ENCODE measurements around the gene ADARB2.

ADARB2 gene

GRCh38 chr10:1147810-1148209 lies 589.5 kb downstream of the ADARB2 start:
- H3K9ac ChIP-seq (ENCODE audit: low read depth, low read length) = no peak overlapping the region
- H3K9me3 ChIP-seq (ENCODE audit: control insufficient read depth, insufficient read depth, low read length) = no peaks in the 10 kb centered on the region
- H3K36me3 ChIP-seq (ENCODE audit: insufficient read depth, low read length) = no peaks in the 10 kb centered on the region
- no peaks in the 10 kb centered on the region for H3K4me1 ChIP-seq (ENCODE audit: insufficient read depth, low read length)

- no peaks in the 10 kb centered on the region for H3K36me3 ChIP-seq (ENCODE audit: insufficient read depth, low read length)
- H3K4me1 ChIP-seq (ENCODE audit: insufficient read depth, low read length) = no peaks in the 10 kb centered on the region
- no peak overlapping the region for H3K9ac ChIP-seq (ENCODE audit: low read depth, low read length)
- H3K9me3 ChIP-seq (ENCODE audit: control insufficient read depth, insufficient read depth, low read length) = no peaks in the 10 kb centered on the region
Observed at GRCh38 chr10:1142596-1142995, 594.7 kb downstream of the ADARB2 start.

GRCh38 chr10:1141701-1142100 lies 595.6 kb downstream of the ADARB2 start:
- H3K9me3 ChIP-seq (ENCODE audit: control insufficient read depth, insufficient read depth, low read length) = no peaks in the 10 kb centered on the region
- no peaks in the 10 kb centered on the region for H3K36me3 ChIP-seq (ENCODE audit: insufficient read depth, low read length)
- no peaks in the 10 kb centered on the region for H3K4me1 ChIP-seq (ENCODE audit: insufficient read depth, low read length)
- no peak overlapping the region for H3K9ac ChIP-seq (ENCODE audit: low read depth, low read length)

GRCh38 chr10:1141261-1141660 lies 596.1 kb downstream of the ADARB2 start:
- H3K4me1 ChIP-seq (ENCODE audit: insufficient read depth, low read length) = no peaks in the 10 kb centered on the region
- H3K9ac ChIP-seq (ENCODE audit: low read depth, low read length) = no peak overlapping the region
- H3K36me3 ChIP-seq (ENCODE audit: insufficient read depth, low read length) = no peaks in the 10 kb centered on the region
- H3K9me3 ChIP-seq (ENCODE audit: control insufficient read depth, insufficient read depth, low read length) = no peaks in the 10 kb centered on the region

- no peaks in the 10 kb centered on the region for H3K9me3 ChIP-seq (ENCODE audit: control insufficient read depth, insufficient read depth, low read length)
- H3K36me3 ChIP-seq (ENCODE audit: insufficient read depth, low read length) = no peaks in the 10 kb centered on the region
- H3K9ac ChIP-seq (ENCODE audit: low read depth, low read length) = no peak overlapping the region
- H3K4me1 ChIP-seq (ENCODE audit: insufficient read depth, low read length) = 0 out of 2 replicates have a peak, but pooled peaks cover 7% of the 10 kb centered on the region
Observed at GRCh38 chr10:1138529-1138928, 598.8 kb downstream of the ADARB2 start.

GRCh38 chr10:1137499-1138163 lies 599.7 kb downstream of the ADARB2 start:
- Histone ChIP-seq H3K4me1 (ENCODE audit: insufficient read depth, low read length) (0 out of 2 replicates have a peak, but pooled peaks cover 7% of the 10 kb centered on the region), H3K9ac (ENCODE audit: low read depth, low read length) (no peak overlapping the region), H3K36me3 (ENCODE audit: insufficient read depth, low read length) (no peaks in the 10 kb centered on the region)

GRCh38 chr10:1136268-1136667 lies 601.1 kb downstream of the ADARB2 start:
- Histone ChIP-seq H3K9me3 (ENCODE audit: control insufficient read depth, insufficient read depth, low read length) (no peaks in the 10 kb centered on the region), H3K36me3 (ENCODE audit: insufficient read depth, low read length) (peaks cover under 1% of the 10 kb centered on the region; the same call in 1 of the 2 replicates), H3K9ac (ENCODE audit: low read depth, low read length) (no peak overlapping the region), H3K4me1 (ENCODE audit: insufficient read depth, low read length) (0 out of 2 replicates have a peak, but pooled peaks cover 7% of the 10 kb centered on the region)

More at GRCh38 chr10:1137499-1138163, 599.7 kb downstream of the ADARB2 start:
- H3K9me3 ChIP-seq (ENCODE audit: control insufficient read depth, insufficient read depth, low read length) = no peaks in the 10 kb centered on the region

GRCh38 chr10:1134156-1134555 lies 603.2 kb downstream of the ADARB2 start:
- no peak overlapping the region for H3K9ac ChIP-seq (ENCODE audit: low read depth, low read length)
- H3K36me3 ChIP-seq (ENCODE audit: insufficient read depth, low read length) = peaks cover 6% of the 10 kb centered on the region
- H3K4me1 ChIP-seq (ENCODE audit: insufficient read depth, low read length) = 0 out of 2 replicates have a peak, but pooled peaks cover 7% of the 10 kb centered on the region
- H3K9me3 ChIP-seq (ENCODE audit: control insufficient read depth, insufficient read depth, low read length) = no peaks in the 10 kb centered on the region

- Histone ChIP-seq H3K36me3 (ENCODE audit: insufficient read depth, low read length) (peaks cover 6% of the 10 kb centered on the region), H3K9ac (ENCODE audit: low read depth, low read length) (no peak overlapping the region), H3K4me1 (ENCODE audit: insufficient read depth, low read length) (0 out of 2 replicates have a peak, but pooled peaks cover 7% of the 10 kb centered on the region), H3K9me3 (ENCODE audit: control insufficient read depth, insufficient read depth, low read length) (no peaks in the 10 kb centered on the region)
Observed at GRCh38 chr10:1133495-1134045, 603.8 kb downstream of the ADARB2 start.

GRCh38 chr10:1132584-1132983 lies 604.7 kb downstream of the ADARB2 start:
- Histone ChIP-seq H3K9me3 (ENCODE audit: control insufficient read depth, insufficient read depth, low read length) (no peaks in the 10 kb centered on the region), H3K9ac (ENCODE audit: low read depth, low read length) (no peak overlapping the region)

GRCh38 chr10:1130995-1131790 lies 606.1 kb downstream of the ADARB2 start:
- Histone ChIP-seq H3K9me3 (ENCODE audit: control insufficient read depth, insufficient read depth, low read length) (no peaks in the 10 kb centered on the region), H3K4me1 (ENCODE audit: insufficient read depth, low read length) (0 out of 2 replicates have a peak, but pooled peaks cover 7% of the 10 kb centered on the region), H3K9ac (ENCODE audit: low read depth, low read length) (no peak overlapping the region), H3K36me3 (ENCODE audit: insufficient read depth, low read length) (peaks cover 11% of the 10 kb centered on the region)

More at GRCh38 chr10:1132584-1132983, 604.7 kb downstream of the ADARB2 start:
- H3K36me3 ChIP-seq (ENCODE audit: insufficient read depth, low read length) = peaks cover 6% of the 10 kb centered on the region
- H3K4me1 ChIP-seq (ENCODE audit: insufficient read depth, low read length) = 0 out of 2 replicates have a peak, but pooled peaks cover 7% of the 10 kb centered on the region

- H3K36me3 ChIP-seq (ENCODE audit: insufficient read depth, low read length) = peaks cover 11% of the 10 kb centered on the region
- H3K4me1 ChIP-seq (ENCODE audit: insufficient read depth, low read length) = 0 out of 2 replicates have a peak, but pooled peaks cover 4% of the 10 kb centered on the region
- H3K9ac ChIP-seq (ENCODE audit: low read depth, low read length) = no peak overlapping the region
- H3K9me3 ChIP-seq (ENCODE audit: control insufficient read depth, insufficient read depth, low read length) = no peaks in the 10 kb centered on the region
Observed at GRCh38 chr10:1130226-1130625, 607.1 kb downstream of the ADARB2 start.

- Histone ChIP-seq H3K4me1 (ENCODE audit: insufficient read depth, low read length) (no peaks in the 10 kb centered on the region), H3K9ac (ENCODE audit: low read depth, low read length) (no peak overlapping the region), H3K36me3 (ENCODE audit: insufficient read depth, low read length) (peaks cover 11% of the 10 kb centered on the region), H3K9me3 (ENCODE audit: control insufficient read depth, insufficient read depth, low read length) (no peaks in the 10 kb centered on the region)
Observed at GRCh38 chr10:1128649-1129048, 608.7 kb downstream of the ADARB2 start.

- Histone ChIP-seq H3K36me3 (ENCODE audit: insufficient read depth, low read length) (peaks cover 11% of the 10 kb centered on the region), H3K9ac (ENCODE audit: low read depth, low read length) (no peak overlapping the region), H3K9me3 (ENCODE audit: control insufficient read depth, insufficient read depth, low read length) (no peaks in the 10 kb centered on the region), H3K4me1 (ENCODE audit: insufficient read depth, low read length) (no peaks in the 10 kb centered on the region)
Observed at GRCh38 chr10:1128115-1128514, 609.2 kb downstream of the ADARB2 start.

Measured in ES-I3 (cell line).